ENCODE data around the gene NPAP1. TPM values are rescaled to one million over a fixed set of nuclear protein-coding genes. Genes with fewer than 3 reads are reported as not detected.

Gene NPAP1
- total RNA-seq, 1 experiment from 2014 or later, result 0.07 TPM

DNA sequence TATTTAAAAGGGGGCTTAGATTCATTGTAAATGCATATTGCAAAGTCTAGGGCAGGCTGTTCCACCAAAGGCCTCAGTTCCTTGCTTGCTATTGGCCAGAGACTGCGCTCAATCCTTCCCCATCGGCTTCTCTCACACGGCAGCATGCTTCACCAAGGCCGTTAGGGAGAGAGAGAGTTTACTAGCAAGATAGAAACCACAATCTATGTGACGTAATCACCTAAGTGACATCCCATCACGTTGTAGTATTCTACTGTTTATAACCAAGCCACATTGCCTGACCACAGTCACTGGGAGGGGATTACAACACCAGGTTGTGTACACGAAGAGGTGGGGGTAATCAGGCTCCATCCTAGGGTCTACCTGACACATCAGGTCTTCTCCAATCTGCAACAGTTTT lies 16.0 kb upstream of the NPAP1 start:
- Histone ChIP-seq H2BK120ac (ENCODE audit: low read depth, low read length, poor library complexity, severe bottlenecking) (no peak overlapping the region), H3K14ac (ENCODE audit: insufficient read depth, low read length) (no peak overlapping the region), H3K79me2 (ENCODE audit: insufficient read depth, low read length) (no peaks in the 10 kb centered on the region), H3K27me3 (ENCODE audit: insufficient read depth, low read length) (no peaks in the 10 kb centered on the region), H3K23ac (ENCODE audit: insufficient read length, low read depth, low read length) (no peak overlapping the region), H3K23me2 (ENCODE audit: insufficient read length, low read depth, low read length, poor library complexity, severe bottlenecking) (no peaks in the 10 kb centered on the region), H2BK5ac (ENCODE audit: insufficient read length, low read length) (no peak overlapping the region), H4K8ac (replicated peaks; ENCODE audit: insufficient read length, low read depth, low read length) (no peak overlapping the region), H2AK5ac (ENCODE audit: insufficient read length, low read length) (no peak overlapping the region), H2BK12ac (ENCODE audit: insufficient read length, low read depth, low read length) (no peak overlapping the region), H3T11ph (ENCODE audit: low read length) (no peak overlapping the region), H4K91ac (ENCODE audit: insufficient read length, low read depth, low read length) (no peak overlapping the region), H3K79me1 (ENCODE audit: insufficient read depth, low read depth, low read length, poor library complexity, severe bottlenecking) (no peaks in the 10 kb centered on the region), H3K4me1 (ENCODE audit: insufficient read depth, low read length) (no peaks in the 10 kb centered on the region), H4K5ac (ENCODE audit: insufficient read length, low read depth, low read length) (no peak overlapping the region), H3K4ac (ENCODE audit: low read depth, low read length) (no peak overlapping the region), H3K9ac (ENCODE audit: extremely low read depth, insufficient read length, low read length) (no peak overlapping the region), H4K20me1 (ENCODE audit: control insufficient read depth, insufficient read depth, insufficient read length) (no peaks in the 10 kb centered on the region), H3K56ac (ENCODE audit: insufficient read length, low read depth, low read length) (no peak overlapping the region), H3K27ac (ENCODE audit: insufficient read length, low read depth, low read length) (no peak overlapping the region), H3K4me2 (ENCODE audit: insufficient read depth, insufficient read length, low read length) (no peak overlapping the region), H2AFZ (ENCODE audit: low read length) (no peak overlapping the region), H2BK15ac (ENCODE audit: low read depth, low read length) (no peak overlapping the region), H3K18ac (ENCODE audit: insufficient read length, low read depth, low read length) (no peak overlapping the region), H2BK20ac (ENCODE audit: low read depth, low read length, poor library complexity, severe bottlenecking) (no peak overlapping the region), H3K9me3 (ENCODE audit: control insufficient read depth, low read depth, low read length) (peaks cover 21% of the 10 kb centered on the region)
- Mint-ChIP-seq H3K4me3 (no peak overlapping the region), H3K36me3 (ENCODE audit: insufficient read depth in 1 of 3, low read depth in 3 of 3) (no peaks in the 10 kb centered on the region; a peak in 3 of 7 replicates), H3K27ac (no peak overlapping the region), H3K4me1 (no peaks in the 10 kb centered on the region), H3K27me3 (ENCODE audit: low read depth) (no peaks in the 10 kb centered on the region), H3K9me3 (peaks cover 64 to 65% of the 10 kb centered on the region in 2 experiments)
- no peak for DNase-seq
- WGBS (ENCODE audit: extremely low coverage, insufficient read length, low lambda C conversion rate), result no CpG with 5 or more reads among the region's 7 CpGs
- no peak for TF ChIP-seq CTCF (conservative IDR thresholded peaks at IDR 0.05)
